Upper lobe of left lung (tissue), 4 donors: Measurements from ENCODE around the gene VIPR1.

Experiments
- CTCF ChIP-seq, 6 experiments: fragments of 450-650 bp in 4 of 6; fragments of 200-600 bp in 2 of 6; sonication (generic) in 2 of 6; IDR thresholded peaks; one replicate each; pipeline ENCODE4 v1.5.1; 2016 to 2019; ENCODE audit warnings: antibody characterized with exemption in 6 of 6
- EP300 ChIP-seq, 4 donors: sonication (generic); formaldehyde crosslinking; IDR thresholded peaks; one replicate each; pipeline ENCODE4 v1.5.1; 2017; ENCODE audit warnings: antibody characterized with exemption in 4 of 4, control low read depth in 2 of 4
- POLR2A ChIP-seq, 4 donors: fragments of 450-650 bp; IDR thresholded peaks; one replicate each; pipeline ENCODE4 v1.5.1; 2016 to 2017; ENCODE audit warnings: antibody characterized with exemption in 4 of 4, mild to moderate bottlenecking in 2 of 4

- TF ChIP-seq CTCF (IDR thresholded peaks at IDR 0.05) (no peak), POLR2A (IDR thresholded peaks at IDR 0.05) (no peak), EP300 (IDR thresholded peaks at IDR 0.05) (no peak)
Measured at GRCh38 chr3:42501321-42501680, 1.1 kb upstream of the VIPR1 start.
